Esophagus squamous epithelium (tissue), 4 donors: ENCODE results near the gene GARNL3.

Experiments
- CTCF ChIP-seq, 6 experiments: fragments of 450-650 bp in 4 of 6; fragments of 200-600 bp in 2 of 6; sonication (generic) in 2 of 6; IDR thresholded peaks; one replicate each; pipeline ENCODE4 v1.5.1; 2016 to 2019; ENCODE audit warnings: antibody characterized with exemption in 6 of 6, mild to moderate bottlenecking in 4 of 6, moderate library complexity in 4 of 6
- POLR2A ChIP-seq, 4 donors: fragments of 450-650 bp; IDR thresholded peaks; one replicate each; pipeline ENCODE4 v1.6.1; 2017; ENCODE audit warnings: antibody characterized with exemption in 4 of 4, mild to moderate bottlenecking in 4 of 4, moderate library complexity in 3 of 4

- TF ChIP-seq CTCF (IDR thresholded peaks at IDR 0.05) (no peak), POLR2A (IDR thresholded peaks at IDR 0.05) (no peak)
Observed at GRCh38 chr9:127415141-127415540, 150.6 kb downstream of the GARNL3 start.
